Duodenal mucosa (tissue), 2 donors: ENCODE results near the gene HOXA7.

Experiments
- H3K27ac ChIP-seq: one replicate; pipeline ENCODE4 v1.7.0; 2013; ENCODE audit warnings: low read depth, low read length
- H3K27me3 ChIP-seq, 2 donors: one replicate each; pipeline ENCODE4 v1.7.0; 2013; ENCODE audit warnings: low read length in 2 of 2, control low read depth in 1 of 2; ENCODE audit not compliant: insufficient read depth in 2 of 2, control insufficient read depth in 1 of 2
- H3K36me3 ChIP-seq, 2 donors: one replicate each; pipeline ENCODE4 v1.7.0; 2013; ENCODE audit warnings: low read length in 2 of 2, control low read depth in 1 of 2; ENCODE audit not compliant: insufficient read depth in 2 of 2, control insufficient read depth in 1 of 2
- H3K4me1 ChIP-seq, 2 donors: one replicate each; pipeline ENCODE4 v1.7.0; 2013; ENCODE audit warnings: low read length in 2 of 2, control low read depth in 1 of 2; ENCODE audit not compliant: insufficient read depth in 2 of 2, control insufficient read depth in 1 of 2
- H3K4me3 ChIP-seq, 2 donors: one replicate each; pipeline ENCODE4 v1.7.0; 2013; ENCODE audit warnings: low read length in 2 of 2, low read depth in 1 of 2
- H3K9ac ChIP-seq, 2 donors: one replicate each; pipeline ENCODE4 v1.7.0; 2013; ENCODE audit warnings: low read length in 2 of 2, low read depth in 1 of 2
- H3K9me3 ChIP-seq, 2 donors: one replicate each; pipeline ENCODE4 v1.7.0; 2013; ENCODE audit warnings: low read length in 2 of 2, control low read depth in 1 of 2; ENCODE audit not compliant: control insufficient read depth in 1 of 2

Gene HOXA7

GRCh38 chr7:27162561-27163287 is 6.2 kb upstream of the HOXA7 start:
- H3K27ac ChIP-seq: no peak overlapping the region
- peaks cover 0 to 17% of the 10 kb centered on the region in 2 donors for H3K4me1 ChIP-seq
- H3K27me3 ChIP-seq: peaks cover 87 to 89% of the 10 kb centered on the region in 2 donors
- no peak overlapping the region for H3K4me3 ChIP-seq
- no peaks in the 10 kb centered on the region for H3K9me3 ChIP-seq
- no peak overlapping the region for H3K9ac ChIP-seq
- H3K36me3 ChIP-seq: no peaks in the 10 kb centered on the region

- Histone ChIP-seq H3K4me1 (peaks cover 0 to 17% of the 10 kb centered on the region in 2 donors), H3K27me3 (peaks cover 86 to 89% of the 10 kb centered on the region in 2 donors), H3K4me3 (no peak overlapping the region), H3K9me3 (no peaks in the 10 kb centered on the region), H3K27ac (no peak overlapping the region), H3K9ac (no peak overlapping the region), H3K36me3 (no peaks in the 10 kb centered on the region)
Observed at GRCh38 chr7:27161721-27162560, 5.5 kb upstream of the HOXA7 start.

DNA sequence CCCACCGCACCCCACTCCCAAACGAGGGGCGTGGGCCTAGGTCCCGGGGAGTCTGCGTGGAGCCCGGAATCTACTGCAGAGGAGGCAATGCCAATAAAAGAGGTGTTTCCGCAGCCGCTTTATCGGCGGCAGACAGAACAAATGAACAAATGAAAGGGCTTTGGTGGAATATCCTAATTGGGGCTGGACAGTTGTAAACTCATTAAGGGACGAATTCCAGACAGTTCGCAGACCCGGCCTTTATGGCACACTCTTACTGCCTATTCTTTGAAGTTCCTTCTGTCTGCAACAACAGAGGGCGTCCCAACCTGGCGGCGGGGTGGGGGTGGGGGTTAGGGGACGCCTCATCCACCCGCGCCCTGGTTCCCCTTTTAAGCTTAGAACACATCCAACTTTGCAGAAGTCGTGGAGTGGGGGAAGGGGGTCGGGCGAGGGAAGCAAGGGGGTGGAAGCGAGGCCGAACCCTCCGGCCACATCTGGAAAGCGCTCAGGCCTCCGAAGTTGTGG is 4.8 kb upstream of the HOXA7 start:
- Histone ChIP-seq H3K9ac (no peak overlapping the region), H3K27me3 (peaks cover 84 to 89% of the 10 kb centered on the region in 2 donors), H3K4me1 (peaks cover 0 to 19% of the 10 kb centered on the region in 2 donors), H3K36me3 (no peaks in the 10 kb centered on the region), H3K9me3 (no peaks in the 10 kb centered on the region), H3K27ac (no peak overlapping the region), H3K4me3 (peak overlapping the region; percentile 69 to 71)

DNA sequence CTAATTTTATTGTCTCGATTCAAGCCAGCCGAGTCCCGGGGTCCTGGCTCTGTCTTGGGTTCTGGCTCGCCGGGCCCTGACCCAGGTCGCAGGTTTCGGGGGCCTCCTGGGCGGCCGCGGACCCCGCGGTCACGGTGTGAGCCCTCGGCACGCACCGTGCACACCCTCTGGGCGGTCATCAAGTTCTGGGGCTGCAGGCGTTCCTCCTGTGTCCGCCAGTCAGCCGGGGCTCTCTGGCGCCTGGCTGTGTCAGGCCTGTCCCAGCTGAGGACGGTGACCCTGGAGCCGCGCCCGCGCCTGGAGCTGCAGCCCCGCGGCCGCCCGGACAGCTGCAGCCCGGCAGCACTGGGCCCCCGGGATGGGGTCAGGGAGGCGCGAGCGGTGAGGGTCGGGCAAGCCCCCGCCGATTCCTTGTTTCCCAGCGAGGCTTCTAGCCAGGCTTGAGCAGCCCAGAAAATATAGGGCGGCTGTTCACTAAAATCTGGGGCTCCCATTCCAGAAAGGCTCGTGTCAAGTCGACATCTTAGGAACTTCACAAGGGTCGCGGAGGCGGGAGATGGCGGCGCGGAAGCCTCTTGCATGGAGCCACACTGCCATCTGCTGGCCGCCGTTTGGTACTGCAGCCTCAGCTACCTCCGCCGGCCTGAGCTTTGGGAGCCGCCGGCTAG is 4.2 kb upstream of the HOXA7 start:
- Histone ChIP-seq H3K4me1 (peaks cover 0 to 22% of the 10 kb centered on the region in 2 donors), H3K36me3 (no peaks in the 10 kb centered on the region), H3K27ac (no peak overlapping the region), H3K4me3 (peak overlapping the region; percentile 69 to 71), H3K9ac (peak overlapping the region in 1 of 2 donors; percentile 54), H3K27me3 (peaks cover 84 to 89% of the 10 kb centered on the region in 2 donors), H3K9me3 (no peaks in the 10 kb centered on the region)

GRCh38 chr7:27160145-27160545 is 3.7 kb upstream of the HOXA7 start:
- Histone ChIP-seq H3K9ac (no peak overlapping the region), H3K27me3 (peaks cover 84 to 89% of the 10 kb centered on the region in 2 donors), H3K4me1 (peaks cover 3 to 25% of the 10 kb centered on the region in 2 donors), H3K36me3 (no peaks in the 10 kb centered on the region), H3K9me3 (no peaks in the 10 kb centered on the region), H3K4me3 (peak overlapping the region; percentile 69 to 71), H3K27ac (no peak overlapping the region)

GRCh38 chr7:27159266-27160144 is 3.0 kb upstream of the HOXA7 start:
- H3K9me3 ChIP-seq: no peaks in the 10 kb centered on the region

GRCh38 chr7:27158436-27159265 is 2.2 kb upstream of the HOXA7 start:
- Histone ChIP-seq H3K9me3 (no peaks in the 10 kb centered on the region), H3K4me1 (peaks cover 4 to 16% of the 10 kb centered on the region in 2 donors), H3K4me3 (no peak overlapping the region), H3K27ac (no peak overlapping the region), H3K36me3 (no peaks in the 10 kb centered on the region), H3K9ac (no peak overlapping the region), H3K27me3 (peaks cover 84 to 89% of the 10 kb centered on the region in 2 donors)

More at GRCh38 chr7:27159266-27160144, 3.0 kb upstream of the HOXA7 start:
- Histone ChIP-seq H3K27ac (no peak overlapping the region), H3K4me1 (peaks cover 4 to 20% of the 10 kb centered on the region in 2 donors), H3K4me3 (peak overlapping the region; percentile 69 to 71), H3K9ac (no peak overlapping the region), H3K36me3 (no peaks in the 10 kb centered on the region), H3K27me3 (peaks cover 84 to 89% of the 10 kb centered on the region in 2 donors)

- Histone ChIP-seq H3K36me3 (no peaks in the 10 kb centered on the region), H3K9ac (no peak overlapping the region), H3K27ac (peak overlapping the region; percentile 10), H3K9me3 (no peaks in the 10 kb centered on the region), H3K27me3 (peaks cover 84 to 89% of the 10 kb centered on the region in 2 donors), H3K4me1 (peaks cover 4 to 16% of the 10 kb centered on the region in 2 donors), H3K4me3 (no peak overlapping the region)
Observed at GRCh38 chr7:27157702-27158431, 1.4 kb upstream of the HOXA7 start.
